NCI-H128 (cell line): ENCODE measurements around the gene DIAPH2.
"Not testable (repeated sequence)": the region's sequence is repeated elsewhere in the genome, so short reads cannot be mapped to it uniquely, and the experiment has no call there.

Source experiments
- DNase-seq: peaks from one replicate; lab custom pipeline; 2025; ENCODE audit not compliant: unreplicated experiment; lab: John Stamatoyannopoulos, UW

DIAPH2 gene

DNA sequence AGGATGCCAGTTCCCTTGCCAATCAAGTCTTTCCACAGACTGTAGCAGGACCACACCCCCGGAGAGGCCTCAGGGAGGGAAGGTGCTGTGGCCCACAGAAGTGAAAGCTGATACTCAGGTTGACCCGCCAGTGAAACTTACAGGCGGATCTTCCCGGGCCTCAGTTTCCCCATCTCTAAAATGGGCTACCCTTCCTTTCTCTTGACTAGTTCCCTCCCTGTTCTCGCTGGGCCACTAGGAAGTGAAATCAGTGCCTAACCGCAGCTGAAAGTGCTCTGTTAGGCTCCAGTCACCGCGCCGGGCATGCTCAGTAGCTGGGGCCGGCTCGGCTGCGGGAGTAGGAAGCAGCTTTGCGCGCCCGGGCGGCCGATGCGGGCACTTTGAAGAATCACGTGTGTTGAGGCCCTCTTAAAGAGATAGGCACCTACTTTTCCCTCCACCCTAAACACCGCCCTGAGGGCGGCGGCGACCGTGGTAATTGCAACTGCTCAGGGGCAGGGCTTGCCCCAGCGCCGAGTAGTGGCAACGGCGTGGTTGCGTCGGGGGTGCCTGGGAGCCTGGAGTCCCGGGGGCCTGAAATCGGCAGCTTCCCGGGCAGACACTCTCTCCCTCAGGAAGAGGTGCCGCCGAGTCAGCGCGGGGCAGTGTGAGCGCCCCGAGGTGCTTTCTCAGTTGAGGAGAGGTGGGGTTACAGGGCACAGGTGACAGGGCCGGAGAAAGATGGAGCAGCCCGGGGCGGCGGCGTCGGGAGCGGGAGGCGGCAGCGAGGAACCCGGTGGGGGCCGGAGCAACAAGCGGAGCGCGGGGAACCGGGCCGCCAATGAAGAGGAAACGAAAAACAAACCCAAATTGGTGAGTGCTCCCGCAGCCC, at the start of gene DIAPH2:
TSS of gene DIAPH2 (plus strand) at position 504 of the 871 bp plus-strand sequence.
- DNase-seq = no peak

- no peak for DNase-seq
These were observed 34.6 kb upstream of the DIAPH2 start for GRCh38 chrX:96650023-96650422.

- DNase-seq = no peak
These were observed 28.6 kb upstream of the DIAPH2 start for GRCh38 chrX:96655947-96656623.

DNA sequence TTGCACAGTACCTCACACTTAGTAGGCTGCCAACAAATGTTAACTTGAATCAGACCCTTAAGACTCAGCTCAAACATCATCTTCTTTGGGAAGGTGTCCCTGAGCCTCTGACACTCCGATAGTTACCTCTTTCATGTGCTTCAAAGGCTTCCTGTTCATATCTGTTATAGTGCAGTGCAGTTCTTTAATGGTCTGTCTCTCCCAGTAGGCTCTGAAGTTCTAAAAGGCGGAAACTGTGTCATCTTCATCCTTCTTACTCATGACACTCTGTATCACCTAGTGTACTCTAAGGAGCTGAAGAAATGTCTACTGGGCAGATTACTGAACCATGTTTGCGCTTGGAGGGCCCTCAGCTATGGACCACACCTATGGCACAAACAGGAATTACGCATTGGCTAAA, 2.1 kb upstream of the DIAPH2 start:
- no peak for DNase-seq

- DNase-seq = no peak
These were observed 674 bp upstream of the DIAPH2 start for GRCh38 chrX:96683997-96684338.

DNA sequence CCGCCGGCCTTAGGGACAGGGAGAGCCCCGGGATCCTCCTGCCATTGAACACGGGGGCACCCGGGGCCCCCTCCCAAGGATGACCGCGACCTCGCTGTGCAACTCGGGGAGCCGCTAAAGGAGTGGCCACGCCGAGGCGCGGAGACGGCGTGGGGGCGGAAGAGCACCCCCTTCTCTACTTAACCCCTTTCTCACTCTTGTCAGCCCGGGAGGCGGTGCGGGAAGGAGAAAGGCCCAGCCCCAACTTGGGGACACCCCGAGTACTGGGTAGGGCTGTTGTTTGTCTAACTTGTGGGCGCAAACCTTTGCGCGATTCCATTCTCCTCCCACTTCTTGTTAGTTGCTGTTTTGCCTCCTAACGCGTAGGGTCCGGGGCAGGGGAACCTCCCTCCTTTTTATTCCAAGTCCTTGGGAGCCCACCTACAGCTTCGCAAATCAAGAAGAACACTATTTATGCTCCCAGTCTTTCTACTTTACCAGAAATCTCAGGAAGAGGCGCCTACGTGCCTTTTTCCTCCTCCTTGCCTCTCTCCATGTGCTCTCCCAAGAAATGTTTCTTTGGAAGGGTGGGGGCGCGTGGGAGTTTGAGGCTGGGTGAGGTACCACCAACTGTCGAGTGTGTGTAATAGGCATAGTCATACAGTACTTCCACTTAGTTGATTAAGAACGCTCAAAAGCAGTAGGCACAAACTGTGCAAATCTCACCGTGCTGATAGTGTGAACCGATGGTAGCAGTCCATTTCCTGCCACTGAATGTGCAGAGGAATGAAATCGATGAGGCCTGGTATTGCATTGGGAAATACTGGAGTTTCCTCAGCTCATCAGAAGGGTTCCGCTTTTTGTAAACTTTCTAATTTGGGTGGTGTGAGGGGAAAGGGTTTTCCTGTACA, 813 bp downstream of the DIAPH2 start:
- no peak for DNase-seq

GRCh38 chrX:96687776-96688175, 3.1 kb downstream of the DIAPH2 start:
- DNase-seq = no peak

DNA sequence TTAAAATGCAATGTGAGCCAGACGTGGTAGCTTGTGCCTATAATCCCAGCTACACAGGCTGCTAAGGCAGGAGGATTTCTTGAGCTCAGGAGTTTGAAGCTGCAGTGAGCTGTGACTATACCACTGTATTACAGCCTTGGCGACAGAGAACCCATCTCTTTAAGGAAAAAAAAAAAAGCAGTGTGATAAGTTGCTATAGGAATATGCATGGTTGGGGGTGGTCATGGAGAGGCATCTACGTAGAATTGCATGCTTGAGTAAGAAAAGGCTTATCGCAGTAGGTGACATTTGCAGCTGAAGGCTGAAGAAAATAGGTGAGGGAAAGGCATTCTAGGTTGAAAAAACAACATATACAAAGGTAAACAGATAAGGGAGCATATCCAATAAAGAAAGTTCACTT, 4.1 kb downstream of the DIAPH2 start:
- DNase-seq = no peak

DNA sequence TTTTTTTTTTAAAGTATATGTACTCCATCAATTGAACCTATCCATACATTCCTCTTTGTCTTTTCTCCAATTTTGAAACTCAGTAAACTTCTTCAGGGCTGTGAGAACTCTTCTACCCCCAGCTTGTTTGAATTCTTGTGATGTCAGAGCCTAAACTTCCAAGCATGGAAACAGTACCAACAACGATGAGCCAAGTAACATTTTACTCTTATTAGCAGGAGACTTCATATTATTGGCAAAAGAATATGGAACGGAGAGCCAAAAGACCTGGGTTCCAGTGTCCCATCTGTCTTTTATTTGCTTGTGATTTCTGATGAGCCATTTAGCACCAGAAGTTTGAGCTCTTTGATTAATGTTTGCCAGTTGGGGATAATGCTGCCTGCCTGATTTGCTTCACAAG, 5.3 kb downstream of the DIAPH2 start:
- DNase-seq = no peak

DNA sequence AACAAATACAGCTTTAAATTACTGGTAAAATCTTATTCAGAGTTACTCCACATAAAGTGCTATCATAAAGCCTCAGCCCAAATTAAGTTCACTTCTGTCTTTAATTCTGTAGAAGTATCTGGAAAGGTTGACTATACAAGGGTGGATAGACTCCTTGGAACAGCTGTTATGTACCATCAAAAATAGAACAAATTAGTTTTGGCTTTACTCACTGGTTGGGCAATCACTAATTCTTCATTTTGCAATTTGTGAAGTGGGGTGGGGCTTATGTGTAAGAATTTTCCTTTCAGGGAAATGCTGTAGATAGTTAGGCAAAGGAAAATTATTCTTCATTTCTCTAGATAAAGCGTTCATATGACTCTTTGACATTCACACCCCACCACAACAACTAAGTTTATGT, 7.8 kb downstream of the DIAPH2 start:
- no peak for DNase-seq

- no peak for DNase-seq
These were observed 8.2 kb downstream of the DIAPH2 start for GRCh38 chrX:96692890-96693289.

DNA sequence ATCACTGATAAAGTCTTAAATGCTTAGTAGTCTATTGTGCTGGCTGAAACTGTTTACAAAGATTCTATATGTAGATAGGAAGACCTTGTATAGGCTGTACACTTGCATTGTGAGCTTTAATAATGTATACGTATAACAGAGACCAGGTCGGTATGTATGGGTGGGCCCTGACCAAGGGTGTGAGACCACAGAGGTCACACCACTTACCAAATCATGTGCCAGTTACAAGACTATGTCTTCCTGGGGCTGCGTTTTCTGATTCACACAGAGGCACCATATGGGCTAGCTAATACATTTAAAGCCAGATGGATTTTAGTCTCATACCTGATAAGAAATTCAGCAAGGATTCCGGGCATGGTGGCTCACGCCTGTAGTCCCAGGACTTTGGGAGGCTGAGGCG, 8.8 kb downstream of the DIAPH2 start:
- DNase-seq = no peak

DNA sequence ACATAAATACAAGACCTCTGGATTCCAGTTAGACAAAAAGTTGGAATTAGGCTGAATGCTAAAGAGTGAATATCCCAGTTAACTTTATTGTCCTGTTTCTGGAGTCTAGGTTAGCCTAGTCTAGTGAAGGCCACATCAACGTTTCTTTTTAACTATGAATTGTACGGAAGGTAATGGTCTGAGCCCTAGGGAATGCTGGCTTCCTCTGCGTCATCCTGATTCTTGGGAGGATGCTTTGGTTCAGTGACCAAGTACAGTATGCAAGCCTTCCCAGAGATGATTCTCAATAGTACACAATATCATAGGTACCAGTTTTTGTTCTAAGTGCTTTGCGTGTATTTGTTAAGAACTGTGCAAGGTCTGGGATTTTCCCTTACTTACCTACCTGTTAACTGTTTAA, 11.8 kb downstream of the DIAPH2 start:
- no peak for DNase-seq

GRCh38 chrX:96700625-96701024, 16.0 kb downstream of the DIAPH2 start:
- DNase-seq = no peak

DNA sequence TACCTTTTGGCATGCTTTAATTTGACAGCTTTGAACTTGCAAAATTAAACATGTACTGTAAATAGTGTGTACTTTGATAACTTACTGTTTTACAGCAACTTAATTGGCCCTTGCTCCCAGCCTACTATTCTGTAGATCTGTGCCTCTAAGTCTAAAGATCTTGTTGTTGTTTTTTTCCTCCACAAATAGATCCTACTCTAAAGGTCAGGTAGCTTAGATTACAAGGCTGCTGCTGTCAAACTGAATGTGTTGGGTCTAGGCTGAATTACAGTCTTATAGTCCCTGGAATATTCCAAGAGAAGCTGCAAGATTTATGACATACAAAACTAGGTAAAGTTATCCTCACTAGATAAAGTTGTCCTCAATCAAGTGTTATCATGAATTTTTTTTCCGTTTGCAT, 18.7 kb downstream of the DIAPH2 start:
- DNase-seq = no peak

GRCh38 chrX:96703816-96704215, 19.2 kb downstream of the DIAPH2 start:
- DNase-seq = no peak

DNA sequence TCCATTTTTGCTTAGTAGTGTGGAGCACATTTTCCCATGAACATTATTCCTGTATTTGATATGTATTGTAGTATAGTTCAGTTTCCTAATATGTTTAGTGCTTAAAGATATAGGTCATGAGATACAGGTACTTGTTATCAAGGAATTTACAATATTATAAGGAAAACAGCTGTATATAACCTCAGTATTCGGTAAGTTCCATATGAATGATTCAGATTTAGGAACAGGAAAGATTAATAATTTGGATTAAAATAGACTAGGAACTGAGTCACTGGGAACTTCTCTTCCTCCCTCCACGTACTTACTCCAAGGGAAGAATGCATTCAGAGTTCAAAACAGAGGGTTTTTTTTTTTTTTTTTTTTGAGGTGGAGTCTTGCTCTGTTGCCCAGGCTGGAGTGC, 20.0 kb downstream of the DIAPH2 start:
- DNase-seq = no peak

GRCh38 chrX:96705905-96706304, 21.3 kb downstream of the DIAPH2 start:
- no peak for DNase-seq

DNA sequence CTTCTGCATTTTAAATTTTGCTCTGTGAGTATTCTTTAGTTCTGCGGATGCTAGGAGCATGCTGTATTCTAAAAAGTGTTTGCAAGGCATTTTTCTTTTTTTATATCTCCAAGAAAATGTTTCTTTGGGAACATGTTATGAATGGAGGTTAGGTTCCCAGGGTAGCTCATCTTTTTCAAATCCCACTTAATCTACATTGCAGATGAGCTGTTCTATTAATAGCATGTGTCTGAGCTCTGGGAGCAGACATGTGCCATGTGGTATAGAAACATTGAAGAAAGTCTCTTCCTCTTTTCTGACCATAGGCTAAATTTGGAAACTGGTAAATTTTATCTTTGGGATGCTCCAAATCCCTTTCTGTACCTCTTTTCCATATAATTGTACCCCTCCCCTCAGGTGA, 23.2 kb downstream of the DIAPH2 start:
- no peak for DNase-seq

GRCh38 chrX:96710031-96710430, 25.4 kb downstream of the DIAPH2 start:
- no peak for DNase-seq

- DNase-seq = no peak
These were observed 28.7 kb downstream of the DIAPH2 start for GRCh38 chrX:96713303-96713702.

DNA sequence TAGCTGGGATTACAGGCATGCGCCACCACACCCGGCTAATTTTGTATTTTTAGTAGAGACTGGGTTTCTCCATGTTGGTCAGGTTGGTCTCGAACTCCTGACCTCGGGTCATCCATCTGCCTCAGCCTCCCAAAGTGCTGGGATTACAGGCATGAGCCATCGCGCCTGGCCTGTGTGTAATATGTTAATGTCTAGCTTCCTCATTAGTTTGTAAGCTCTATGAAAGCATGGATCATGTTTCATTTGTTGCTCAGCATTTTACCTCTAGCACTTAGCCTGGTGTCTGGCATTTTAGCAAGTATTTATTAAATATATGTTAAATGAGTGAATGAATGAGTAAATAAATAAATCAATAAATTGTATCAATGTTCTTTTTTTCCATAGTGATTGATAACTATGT, 29.8 kb downstream of the DIAPH2 start:
- DNase-seq = not testable (repeated sequence)
